ENCODE measurements around the gene CACNA1B. TPM values are rescaled to one million over a fixed set of nuclear protein-coding genes. Genes with fewer than 3 reads are reported as not detected.
"Not testable (repeated sequence)": the region's sequence is repeated elsewhere in the genome, so short reads cannot be mapped to it uniquely, and the experiment has no call there.

Gene CACNA1B
- total and polyA plus RNA-seq, 3 donors from 2014 or later = 7.6 to 15.7 (median 11.0) TPM

- H3K4me1 ChIP-seq; intact Hi-C loops (cut with DNase I; ENCODE audit: low total_unique reads); H3K36me3 ChIP-seq (ENCODE audit: low read depth, missing control alignments); H3K9me3 ChIP-seq; H3K27me3 ChIP-seq; H3K4me3 ChIP-seq; H3K27ac ChIP-seq: not testable (repeated sequence)
- 50 to 60% methylated on average over 5 to 10 of the region's 42 CpGs for WGBS, 2 donors
- peak; percentile 34 for DNase-seq
- peak in 2 of 3 experiments; percentile 23 to 32 for TF ChIP-seq CTCF (IDR thresholded peaks at IDR 0.05)
These were observed 248.7 kb downstream of the CACNA1B start for GRCh38 chr9:138126090-138126857.

GRCh38 chr9:138126858-138127584 is 249.4 kb downstream of the CACNA1B start:
- H3K27me3 ChIP-seq; H3K27ac ChIP-seq; H3K4me3 ChIP-seq; H3K36me3 ChIP-seq (ENCODE audit: low read depth, missing control alignments); intact Hi-C loops (cut with DNase I; ENCODE audit: low total_unique reads); H3K4me1 ChIP-seq; DNase-seq; H3K9me3 ChIP-seq: not testable (repeated sequence)
- 19% methylated on average over 3 of the region's 43 CpGs; no CpG with 5 or more reads in 1 of the 2 donors for WGBS, 2 donors

GRCh38 chr9:138128027-138128426 is 250.4 kb downstream of the CACNA1B start:
- WGBS, 2 donors = 75 to 86% methylated on average over 5 to 8 of the region's 12 CpGs
- DNase-seq, H3K9me3 ChIP-seq: not testable (repeated sequence)

GRCh38 chr9:138129318-138129717 is 251.7 kb downstream of the CACNA1B start:
- H3K27me3 ChIP-seq; H3K4me3 ChIP-seq; H3K4me1 ChIP-seq; intact Hi-C loops (cut with DNase I; ENCODE audit: low total_unique reads); H3K27ac ChIP-seq; DNase-seq; H3K9me3 ChIP-seq; H3K36me3 ChIP-seq (ENCODE audit: low read depth, missing control alignments): not testable (repeated sequence)
- WGBS, 2 donors = 79 to 84% methylated on average over 4 of the region's 4 CpGs

More at GRCh38 chr9:138128027-138128426, 250.4 kb downstream of the CACNA1B start:
- H3K27ac ChIP-seq; H3K36me3 ChIP-seq (ENCODE audit: low read depth, missing control alignments); intact Hi-C loops (cut with DNase I; ENCODE audit: low total_unique reads); H3K4me3 ChIP-seq; H3K4me1 ChIP-seq; H3K27me3 ChIP-seq: not testable (repeated sequence)

- DNase-seq = not testable (repeated sequence)
These were observed 255.5 kb downstream of the CACNA1B start for GRCh38 chr9:138132946-138133705.

GRCh38 chr9:138134581-138134980 is 257.0 kb downstream of the CACNA1B start:
- H3K4me1 ChIP-seq; H3K36me3 ChIP-seq (ENCODE audit: low read depth, missing control alignments); DNase-seq; H3K27me3 ChIP-seq; H3K4me3 ChIP-seq; H3K27ac ChIP-seq; intact Hi-C loops (cut with DNase I; ENCODE audit: low total_unique reads); H3K9me3 ChIP-seq: not testable (repeated sequence)
- 89% methylated on average over 4 of the region's 4 CpGs; no CpG with 5 or more reads in 1 of the 2 donors for WGBS, 2 donors

More at GRCh38 chr9:138132946-138133705, 255.5 kb downstream of the CACNA1B start:
- H3K27ac ChIP-seq; H3K9me3 ChIP-seq; H3K4me1 ChIP-seq; H3K36me3 ChIP-seq (ENCODE audit: low read depth, missing control alignments); H3K27me3 ChIP-seq; intact Hi-C loops (cut with DNase I; ENCODE audit: low total_unique reads); H3K4me3 ChIP-seq: not testable (repeated sequence)
- WGBS, 2 donors = 80 to 82% methylated on average over 13 to 15 of the region's 15 CpGs

GRCh38 chr9:138139096-138139495 is 261.5 kb downstream of the CACNA1B start:
- H3K27me3 ChIP-seq; intact Hi-C loops (cut with DNase I; ENCODE audit: low total_unique reads); H3K9me3 ChIP-seq; H3K36me3 ChIP-seq (ENCODE audit: low read depth, missing control alignments); H3K27ac ChIP-seq; DNase-seq; H3K4me3 ChIP-seq; H3K4me1 ChIP-seq: not testable (repeated sequence)
- WGBS, 2 donors = 90 to 100% methylated on average over 6 to 13 of the region's 14 CpGs

- intact Hi-C loops (cut with DNase I; ENCODE audit: low total_unique reads); H3K27ac ChIP-seq; H3K4me1 ChIP-seq; H3K4me3 ChIP-seq; H3K9me3 ChIP-seq; DNase-seq; H3K27me3 ChIP-seq; H3K36me3 ChIP-seq (ENCODE audit: low read depth, missing control alignments): not testable (repeated sequence)
- WGBS, 2 donors = 84 to 90% methylated on average over 13 of the region's 15 CpGs
These were observed 263.4 kb downstream of the CACNA1B start for GRCh38 chr9:138140980-138141379.

GRCh38 chr9:138142528-138143244 is 265.1 kb downstream of the CACNA1B start:
- DNase-seq; H3K27me3 ChIP-seq; intact Hi-C loops (cut with DNase I; ENCODE audit: low total_unique reads); H3K4me3 ChIP-seq; H3K9me3 ChIP-seq; H3K27ac ChIP-seq; H3K36me3 ChIP-seq (ENCODE audit: low read depth, missing control alignments); H3K4me1 ChIP-seq: not testable (repeated sequence)
- 83 to 89% methylated on average over 9 to 10 of the region's 11 CpGs for WGBS, 2 donors

GRCh38 chr9:138143491-138143890 is 265.9 kb downstream of the CACNA1B start:
- not testable (repeated sequence) for H3K4me3 ChIP-seq

More at GRCh38 chr9:138143491-138143890, 265.9 kb downstream of the CACNA1B start:
- H3K9me3 ChIP-seq; H3K27ac ChIP-seq; H3K36me3 ChIP-seq (ENCODE audit: low read depth, missing control alignments); H3K27me3 ChIP-seq; H3K4me1 ChIP-seq; DNase-seq; intact Hi-C loops (cut with DNase I; ENCODE audit: low total_unique reads): not testable (repeated sequence)
- 85 to 94% methylated on average over 2 to 5 of the region's 7 CpGs for WGBS, 2 donors

All from testis (tissue), 3 donors.